DND-41 (cell line): Measurements from ENCODE around the gene UGT1A6.

Source experiments
- ATAC-seq: fragments of 200-7000 bp; cut with Tn5 transposase; 3 replicates; pipeline ENCODE4 v1.9.1; 2021; ENCODE audit warnings: low read depth; ENCODE audit not compliant: insufficient read depth
- DNase-seq: peaks from one replicate; pipeline ENCODE4 v3.0.0-alpha.2; 2020
- H2AFZ ChIP-seq: 2 replicates; pipeline ENCODE4 v1.6.0; 2012; ENCODE audit warnings: low read depth, low read length
- H3K27ac ChIP-seq: 2 replicates; pipeline ENCODE4 v1.5.1; 2012; ENCODE audit warnings: low read length, inconsistent platforms
- H3K27me3 ChIP-seq: fragments of 200-600 bp; sonication (generic); 2 replicates; pipeline ENCODE4 v1.6.0; 2012; ENCODE audit warnings: low read length, mild to moderate bottlenecking, inconsistent platforms; ENCODE audit not compliant: insufficient read depth, poor library complexity
- H3K36me3 ChIP-seq: 2 replicates; pipeline ENCODE4 v1.5.1; 2012; ENCODE audit warnings: low read length, inconsistent platforms; ENCODE audit not compliant: insufficient read depth
- H3K4me1 ChIP-seq: 2 replicates; pipeline ENCODE4 v1.5.1; 2012; ENCODE audit warnings: mild to moderate bottlenecking, low read length; ENCODE audit not compliant: insufficient read depth
- H3K4me2 ChIP-seq: 2 replicates; pipeline ENCODE4 v1.6.0; 2012; ENCODE audit warnings: mild to moderate bottlenecking, moderate library complexity, low read length, inconsistent platforms; ENCODE audit not compliant: insufficient read depth
- H3K4me3 ChIP-seq, 2 experiments: fragments of 200-600 bp in 1 of 2; shearing (Covaris generic) in 1 of 2; 2 replicates each; pipeline ENCODE4 v1.5.1; 2012 to 2016; ENCODE audit warnings: inconsistent platforms in 2 of 2, low read length in 2 of 2, mild to moderate bottlenecking in 2 of 2, low read depth in 1 of 2, moderate library complexity in 1 of 2
- H3K79me2 ChIP-seq: 2 replicates; pipeline ENCODE4 v1.6.0; 2012; ENCODE audit warnings: low read length, inconsistent platforms; ENCODE audit not compliant: insufficient read depth
- H3K9ac ChIP-seq: 2 replicates; pipeline ENCODE4 v1.6.0; 2012; ENCODE audit warnings: low read depth, mild to moderate bottlenecking, inconsistent platforms, low read length, moderate library complexity
- H3K9me3 ChIP-seq: 2 replicates; pipeline ENCODE4 v1.5.1; 2012; ENCODE audit warnings: low read length, moderate library complexity, mild to moderate bottlenecking, inconsistent platforms; ENCODE audit not compliant: insufficient read depth, severe bottlenecking
- H4K20me1 ChIP-seq: 2 replicates; pipeline ENCODE4 v1.6.0; 2012; ENCODE audit warnings: low read length; ENCODE audit not compliant: insufficient read depth
- CTCF ChIP-seq: IDR thresholded peaks from 2 replicates; pipeline ENCODE4 v1.5.1; 2012; ENCODE audit warnings: borderline replicate concordance, low read length, moderate library complexity, mild to moderate bottlenecking; ENCODE audit not compliant: poor library complexity, severe bottlenecking; ENCODE audit errors: extremely low read depth
- EZH2 ChIP-seq: IDR thresholded peaks from 3 replicates; pipeline ENCODE4 v1.6.1; 2012; ENCODE audit warnings: borderline replicate concordance, low read depth, mild to moderate bottlenecking, moderate library complexity, low read length, inconsistent platforms; ENCODE audit not compliant: severe bottlenecking

UGT1A6 gene

GRCh38 chr2:233802132-233802815, 109.6 kb downstream of the UGT1A6 start:
- ATAC-seq (no peak), DNase-seq (no peak)
- Histone ChIP-seq H3K4me3 (no peak overlapping the region), H2AFZ (no peak overlapping the region), H3K4me2 (no peak overlapping the region), H3K79me2 (no peaks in the 10 kb centered on the region), H3K27ac (no peak overlapping the region), H3K36me3 (no peaks in the 10 kb centered on the region), H3K9me3 (no peaks in the 10 kb centered on the region), H3K27me3 (peaks cover 1% of the 10 kb centered on the region), H3K9ac (no peak overlapping the region), H4K20me1 (no peaks in the 10 kb centered on the region), H3K4me1 (no peaks in the 10 kb centered on the region)
- TF ChIP-seq EZH2 (no peak), CTCF (no peak)

GRCh38 chr2:233803292-233803911, 110.7 kb downstream of the UGT1A6 start:
- Histone ChIP-seq H3K79me2 (no peaks in the 10 kb centered on the region), H3K9ac (no peak overlapping the region), H3K27me3 (peaks cover 13% of the 10 kb centered on the region), H3K36me3 (no peaks in the 10 kb centered on the region), H4K20me1 (peaks cover 3% of the 10 kb centered on the region; the same call in 1 of the 2 replicates), H3K9me3 (no peaks in the 10 kb centered on the region), H2AFZ (no peak overlapping the region), H3K27ac (no peak overlapping the region), H3K4me1 (no peaks in the 10 kb centered on the region), H3K4me2 (no peak overlapping the region), H3K4me3 (no peak overlapping the region)
- TF ChIP-seq EZH2 (no peak), CTCF (no peak)
- no peak for ATAC-seq
- no peak for DNase-seq

- Histone ChIP-seq H3K27ac (no peak overlapping the region), H3K79me2 (no peaks in the 10 kb centered on the region), H4K20me1 (peaks cover 3% of the 10 kb centered on the region; the same call in 1 of the 2 replicates), H3K9ac (no peak overlapping the region), H3K27me3 (peaks cover 19% of the 10 kb centered on the region), H3K36me3 (no peaks in the 10 kb centered on the region), H2AFZ (no peak overlapping the region), H3K9me3 (no peaks in the 10 kb centered on the region), H3K4me3 (no peak overlapping the region), H3K4me2 (no peak overlapping the region), H3K4me1 (no peaks in the 10 kb centered on the region)
- DNase-seq (no peak), ATAC-seq (no peak)
- no peak for TF ChIP-seq EZH2
- TF ChIP-seq CTCF, result no peak
Measured at GRCh38 chr2:233803994-233804393, 111.3 kb downstream of the UGT1A6 start.
